Activated CD8-positive, alpha-beta memory T cell treated with anti-CD3 and anti-CD28 coated beads, Interleukin-2, amount 50 U/mL, for 4 hours (primary cell): ENCODE data around the gene CATSPERD.
A peak's percentile ranks its signal among the peaks of the same experiment; 100 is the strongest.

ENCODE experiments used
- DNase-seq: peaks from one replicate; pipeline ENCODE4 v3.0.0-alpha.2; 2020

CATSPERD gene

GRCh38 chr19:5788422-5788821 is 68.0 kb downstream of the CATSPERD start:
- no peak for DNase-seq

- no peak for DNase-seq
Observed at GRCh38 chr19:5789351-5789761, 68.9 kb downstream of the CATSPERD start.

GRCh38 chr19:5789886-5790558 is 69.6 kb downstream of the CATSPERD start:
- DNase-seq, result no peak

- peak; percentile 93 for DNase-seq
Observed at GRCh38 chr19:5790559-5791520, 70.4 kb downstream of the CATSPERD start, which contains the start of gene DUS3L. Gene DUS3L, minus strand, starts transcription at chr19:5791163. Its CDS starts 22 bp downstream, at chr19:5791141.

GRCh38 chr19:5792224-5792623 is 71.8 kb downstream of the CATSPERD start:
- DNase-seq, result no peak

- DNase-seq, result no peak
Observed at GRCh38 chr19:5793188-5793587, 72.8 kb downstream of the CATSPERD start.

GRCh38 chr19:5795382-5795919 is 75.0 kb downstream of the CATSPERD start:
- no peak for DNase-seq

- no peak for DNase-seq
Observed at GRCh38 chr19:5798244-5798643, 77.8 kb downstream of the CATSPERD start.

- no peak for DNase-seq
Observed at GRCh38 chr19:5799247-5800241, 79.1 kb downstream of the CATSPERD start.

GRCh38 chr19:5800361-5801270 is 80.2 kb downstream of the CATSPERD start:
- no peak for DNase-seq

GRCh38 chr19:5801796-5802619 is 81.6 kb downstream of the CATSPERD start:
- no peak for DNase-seq

GRCh38 chr19:5803441-5803751 is 83.0 kb downstream of the CATSPERD start:
- DNase-seq, result no peak

- DNase-seq, result peak; percentile 93
Observed at GRCh38 chr19:5803752-5804515, 83.5 kb downstream of the CATSPERD start.

GRCh38 chr19:5804516-5805461 is 84.4 kb downstream of the CATSPERD start, which contains the start of gene NRTN:
Gene NRTN, plus strand, starts transcription at chr19:5805067. Its CDS starts 19,099 bp downstream, at chr19:5824166.
- DNase-seq, result peak; percentile 58

GRCh38 chr19:5805462-5806132 is 85.2 kb downstream of the CATSPERD start:
- DNase-seq, result peak; percentile 70

GRCh38 chr19:5806133-5806489 is 85.7 kb downstream of the CATSPERD start:
- DNase-seq, result no peak

GRCh38 chr19:5806905-5807304 is 86.5 kb downstream of the CATSPERD start:
- DNase-seq, result no peak
